Sigmoid colon (tissue), 7 donors: ENCODE measurements around the gene RBM39. TPM values are rescaled to one million over a fixed set of nuclear protein-coding genes. Genes with fewer than 3 reads are reported as not detected.

Experiments
- DNase-seq: peaks from one replicate; pipeline ENCODE4 v3.0.0-alpha.2; 2019
- H3K27ac ChIP-seq, 4 donors: fragments of 200-600 bp; sonication (generic); one replicate each; pipeline ENCODE4 v1.5.1; 2016 to 2019; ENCODE audit warnings: mild to moderate bottlenecking in 1 of 4
- H3K27me3 ChIP-seq, 3 donors: fragments of 200-600 bp; sonication (generic); one replicate each; pipeline ENCODE4 v1.5.1; 2019; ENCODE audit warnings: mild to moderate bottlenecking in 1 of 3
- H3K36me3 ChIP-seq, 4 donors: fragments of 200-600 bp; sonication (generic); one replicate each; pipeline ENCODE4 v1.5.1; 2016 to 2019
- H3K4me1 ChIP-seq, 4 donors: fragments of 200-600 bp; sonication (generic); one replicate each; pipeline ENCODE4 v1.5.1; 2017 to 2019
- H3K4me3 ChIP-seq, 4 donors: fragments of 200-600 bp; sonication (generic); one replicate each; pipeline ENCODE4 v1.5.1; 2017 to 2019; ENCODE audit warnings: mild to moderate bottlenecking in 2 of 4, moderate library complexity in 1 of 4
- H3K9me3 ChIP-seq, 4 donors: fragments of 200-600 bp in 3 of 4; sonication (generic) in 3 of 4; one replicate each; pipeline versions ENCODE4 v1.5.1 to v1.6.1; 2013 to 2019
- CTCF ChIP-seq, 4 experiments: fragments of 450-650 bp in 3 of 4; fragments of 200-600 bp in 1 of 4; IDR thresholded peaks; one replicate each; pipeline ENCODE4 v1.5.1; 2016 to 2019; ENCODE audit warnings: antibody characterized with exemption in 4 of 4, mild to moderate bottlenecking in 3 of 4, moderate library complexity in 2 of 4
- EP300 ChIP-seq, 4 donors: sonication (generic); formaldehyde crosslinking; IDR thresholded peaks; one replicate each; pipeline ENCODE4 v1.6.1; 2017; ENCODE audit warnings: antibody characterized with exemption in 4 of 4
- POLR2A ChIP-seq, 2 donors: fragments of 450-650 bp; IDR thresholded peaks; one replicate each; pipeline ENCODE4 v1.6.1; 2016; ENCODE audit warnings: antibody characterized with exemption in 2 of 2, mild to moderate bottlenecking in 2 of 2, moderate library complexity in 2 of 2
- POLR2AphosphoS5 ChIP-seq, 4 donors: sonication (generic); formaldehyde crosslinking; IDR thresholded peaks; one replicate each; pipeline ENCODE4 v1.6.1; 2017; ENCODE audit warnings: antibody characterized with exemption in 4 of 4
- WGBS, 2 donors: extraction: QIAGEN DNeasy Blood & Tissue Kit; methylation state at CpG; one replicate each; pipeline ENCODE4 v1.1.7; 2013; 5-methylcytosine and 5-hydroxymethylcytosine counted together
- intact Hi-C: fragments of 100-400 bp; cut with DNase I; formaldehyde crosslinking; loops from one replicate; pipeline ENCODE4 v1.15.1; 2023
- polyA plus RNA-seq, 3 donors: library from polyadenylated mRNA; stranded (reverse); fragments of 200-250 nt; gene quantifications; one replicate each; pipeline ENCODE4 v1.2.3, GENCODE V29; 2013
- total RNA-seq, 4 donors: library from RNA; depleted of rRNA; stranded (reverse); fragments of >200 nt; gene quantifications; one replicate each; pipeline ENCODE4 v1.1.0, GENCODE V29; 2016
- donor health status: healthy with polysubstance abuse.
- donor health status: Bipolar disorder and iron deficiency.
- donor health status: healthy.

RBM39 gene
- total and polyA plus RNA-seq, 7 donors, result 68.2 to 408 (median 281) TPM

- peaks cover 0 to 23% (median 0%) of the 10 kb centered on the region in 4 donors for H3K36me3 ChIP-seq
- DNase-seq, result peak; percentile 88
- peaks cover 0 to 35% (median 31%) of the 10 kb centered on the region in 4 donors for H3K4me1 ChIP-seq
- no peak overlapping the region for H3K4me3 ChIP-seq
- 30 to 64% methylated on average over 4 of the region's 4 CpGs for WGBS, 2 donors
- TF ChIP-seq POLR2AphosphoS5 (IDR thresholded peaks at IDR 0.05), result no peak
- intact Hi-C loops, result no loop called here
- no peaks in the 10 kb centered on the region for H3K27me3 ChIP-seq
- peak overlapping the region in 3 of 4 donors; percentile 20 to 49 (median 47) for H3K27ac ChIP-seq
- no peaks in the 10 kb centered on the region for H3K9me3 ChIP-seq
These were observed 34.5 kb upstream of the RBM39 start for GRCh38 chr20:35776513-35777101.

GRCh38 chr20:35774391-35774790 lies 32.3 kb upstream of the RBM39 start:
- Histone ChIP-seq H3K4me1 (peaks cover 0 to 53% (median 41%) of the 10 kb centered on the region in 4 donors), H3K27ac (peak overlapping the region in 1 of 4 donors; percentile 93), H3K4me3 (no peak overlapping the region), H3K27me3 (no peaks in the 10 kb centered on the region), H3K36me3 (peaks cover 0 to 13% (median 0%) of the 10 kb centered on the region in 4 donors), H3K9me3 (no peaks in the 10 kb centered on the region)
- DNase-seq, result no peak
- intact Hi-C loops, result loop anchor here (5.0 kb wide), 1 partner anchor 108 kb away; no protein-coding TSS in a partner anchor
- WGBS, 2 donors, result 92% methylated on average over 1 of the region's 1 CpG
- TF ChIP-seq CTCF (IDR thresholded peaks at IDR 0.05), result no peak

- intact Hi-C loops, result loop anchor here (2.0 to 5.0 kb wide), 2 partner anchors 109 to 154 kb away; no protein-coding TSS in a partner anchor
- Histone ChIP-seq H3K9me3 (no peaks in the 10 kb centered on the region), H3K36me3 (peaks cover 0 to 8% (median 0%) of the 10 kb centered on the region in 4 donors), H3K27me3 (no peaks in the 10 kb centered on the region), H3K4me1 (peaks cover 0 to 62% (median 42%) of the 10 kb centered on the region in 4 donors), H3K4me3 (peak overlapping the region in 3 of 4 donors; percentile 70 to 84 (median 76)), H3K27ac (peak overlapping the region; percentile 93 to 97 (median 94))
- DNase-seq, result peak; percentile 66
- WGBS, 2 donors, result 25 to 40% methylated on average over 8 of the region's 8 CpGs
- TF ChIP-seq POLR2AphosphoS5 (IDR thresholded peaks at IDR 0.05) (peak in 3 of 4 donors; percentile 9 to 60 (median 44)), POLR2A (IDR thresholded peaks at IDR 0.05) (no peak), CTCF (IDR thresholded peaks at IDR 0.05) (no peak)
These were observed 31.2 kb upstream of the RBM39 start for GRCh38 chr20:35773154-35773751.

- Histone ChIP-seq H3K27ac (peak overlapping the region; percentile 93 to 97 (median 94)), H3K36me3 (peaks cover 0 to 8% (median 0%) of the 10 kb centered on the region in 4 donors), H3K9me3 (no peaks in the 10 kb centered on the region), H3K27me3 (no peaks in the 10 kb centered on the region), H3K4me3 (peak overlapping the region; percentile 62 to 84 (median 73)), H3K4me1 (peaks cover 0 to 62% (median 42%) of the 10 kb centered on the region in 4 donors)
- DNase-seq, result no peak
- no peak for TF ChIP-seq POLR2A (IDR thresholded peaks at IDR 0.05)
- no peak for TF ChIP-seq CTCF (IDR thresholded peaks at IDR 0.05)
- no peak for TF ChIP-seq EP300 (IDR thresholded peaks at IDR 0.05)
- no peak for TF ChIP-seq POLR2AphosphoS5 (IDR thresholded peaks at IDR 0.05)
- 5 to 8% methylated on average over 8 of the region's 8 CpGs for WGBS, 2 donors
- intact Hi-C loops, result loop anchor here (1.0 to 5.0 kb wide), 3 partner anchors 30 to 154 kb away; partner anchors contain the start of gene RBM39
These were observed 30.6 kb upstream of the RBM39 start for GRCh38 chr20:35772563-35773058.
